HL-60 (cell line): ENCODE results near the gene CUL2.
"Not testable (repeated sequence)": the region's sequence is repeated elsewhere in the genome, so short reads cannot be mapped to it uniquely, and the experiment has no call there.

Source experiments
- DNase-seq, 2 experiments: peaks; one replicate each; pipeline ENCODE4 v3.0.0-alpha.2; 2010 to 2020; ENCODE audit warnings: low read depth in 1 of 2, low spot score in 1 of 2
- H3K27ac ChIP-seq: fragments of 250-450 bp; sonication (Bioruptor Pico); replicated peaks from 2 replicates; pipeline ENCODE4 v1.5.1; 2020; ENCODE audit warnings: mild to moderate bottlenecking, moderate library complexity
- H3K27me3 ChIP-seq: fragments of 250-450 bp; sonication (Bioruptor Pico); 2 replicates; pipeline ENCODE4 v1.5.1; 2021; ENCODE audit warnings: mild to moderate bottlenecking, moderate library complexity; ENCODE audit not compliant: insufficient read depth, poor library complexity, severe bottlenecking
- H3K4me3 ChIP-seq: replicated peaks from 2 replicates; pipeline ENCODE4 v1.5.1; 2011; ENCODE audit warnings: mild to moderate bottlenecking, control low read depth, low read length; ENCODE audit not compliant: insufficient read depth
- CTCF ChIP-seq: IDR thresholded peaks from one replicate; pipeline ENCODE4 v1.5.1; 2011; ENCODE audit warnings: low read length, control low read depth, inconsistent platforms; ENCODE audit not compliant: insufficient read depth
- GABPA ChIP-seq: IDR thresholded peaks from 2 replicates; pipeline ENCODE4 v1.6.1; 2012; ENCODE audit warnings: low read depth
- POLR2AphosphoS5 ChIP-seq: IDR thresholded peaks from 2 replicates; pipeline ENCODE4 v1.6.1; 2012; ENCODE audit warnings: low read depth
- REST ChIP-seq: IDR thresholded peaks from 2 replicates; pipeline ENCODE4 v1.6.1; 2012; ENCODE audit warnings: low read depth; ENCODE audit not compliant: insufficient replicate concordance
- SPI1 ChIP-seq: IDR thresholded peaks from 2 replicates; pipeline ENCODE4 v1.6.1; 2012; ENCODE audit warnings: low read depth, mild to moderate bottlenecking, borderline replicate concordance

CUL2 gene

GRCh38 chr10:35050568-35050967, 39.6 kb downstream of the CUL2 start:
- no peak overlapping the region for H3K4me3 ChIP-seq
- TF ChIP-seq POLR2AphosphoS5: no peak
- TF ChIP-seq SPI1: no peak
- TF ChIP-seq CTCF: no peak
- TF ChIP-seq GABPA: no peak
- no peak for TF ChIP-seq REST
- no peaks in the 10 kb centered on the region for H3K27me3 ChIP-seq
- no peak overlapping the region for H3K27ac ChIP-seq
- no peak for DNase-seq

DNA sequence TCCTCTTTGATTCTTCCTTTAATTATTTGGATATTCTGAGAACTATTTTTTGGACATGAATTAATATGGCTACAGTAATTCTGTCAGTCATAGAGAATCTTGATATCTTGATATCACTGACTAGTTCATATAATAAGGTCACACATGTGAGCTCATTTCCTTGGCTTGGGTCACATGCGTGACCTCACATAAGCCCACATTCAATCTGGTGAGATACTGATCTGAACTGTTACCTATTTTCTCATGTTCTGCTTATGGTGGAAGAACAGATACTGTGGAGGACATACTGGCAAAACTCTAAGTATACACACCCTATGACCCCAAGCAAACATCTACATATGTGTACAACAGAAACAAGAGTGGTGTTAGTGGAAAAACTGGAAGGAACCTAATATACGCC, 44.1 kb downstream of the CUL2 start:
- no peaks in the 10 kb centered on the region for H3K27me3 ChIP-seq
- no peak overlapping the region for H3K4me3 ChIP-seq
- DNase-seq: no peak
- no peak overlapping the region for H3K27ac ChIP-seq
- TF ChIP-seq CTCF (no peak), REST (no peak), GABPA (no peak), POLR2AphosphoS5 (no peak), SPI1 (no peak)

- DNase-seq, H3K27ac ChIP-seq, H3K27me3 ChIP-seq, H3K4me3 ChIP-seq: not testable (repeated sequence)
Measured at GRCh38 chr10:35045275-35045674, 44.9 kb downstream of the CUL2 start.

DNA sequence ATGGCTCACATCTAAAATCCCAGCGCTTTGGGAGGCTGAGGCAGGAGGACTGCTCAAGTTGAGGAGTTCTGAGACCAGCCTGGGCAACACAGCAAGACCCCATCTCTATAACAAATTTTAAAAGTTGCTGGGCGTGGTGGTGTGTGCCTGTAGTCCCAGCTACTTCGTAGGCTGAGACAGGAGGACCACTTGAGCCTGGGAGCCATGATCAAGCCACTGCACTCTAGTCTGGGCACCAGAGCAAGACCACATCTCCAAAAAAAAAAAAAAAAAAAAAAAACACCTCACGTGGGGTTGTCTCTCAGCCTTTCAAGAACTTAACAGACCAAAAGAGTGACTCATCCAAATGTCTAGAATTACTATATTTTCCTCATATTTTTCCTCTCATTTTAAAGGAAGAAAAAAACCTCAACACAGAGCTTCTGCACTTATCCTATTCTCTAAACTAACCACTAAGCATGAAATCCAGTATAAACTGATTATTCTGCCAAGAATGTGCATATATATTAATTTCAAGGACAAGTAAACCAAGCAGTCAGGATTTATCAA, 46.3 kb downstream of the CUL2 start:
- no peak for TF ChIP-seq GABPA
- TF ChIP-seq POLR2AphosphoS5: no peak
- TF ChIP-seq SPI1: no peak
- no peak for TF ChIP-seq CTCF
- TF ChIP-seq REST: no peak
- Histone ChIP-seq H3K27me3 (no peaks in the 10 kb centered on the region), H3K27ac (no peak overlapping the region), H3K4me3 (no peak overlapping the region)
- DNase-seq: no peak
